HEK293T (cell line): ENCODE measurements around the gene IL18R1.

ENCODE experiments used
- CTCF ChIA-PET: fragments of 350-600 bp; formaldehyde crosslinking; extraction: SDS; loops from one replicate; lab custom pipeline; 2021; ENCODE audit warnings: antibody characterized with exemption, inconsistent platforms; lab: Yijun Ruan, JAX
- POLR2A ChIA-PET: fragments of 350-600 bp; formaldehyde crosslinking; extraction: SDS; loops from one replicate; lab custom pipeline; 2020; ENCODE audit warnings: antibody characterized with exemption, inconsistent platforms; lab: Yijun Ruan, JAX
- DNase-seq: peaks from one replicate; pipeline ENCODE4 v3.0.0; 2012; ENCODE audit warnings: mixed read lengths; ENCODE audit errors: extremely low spot score
- ARNT ChIP-seq: fragments of 450-650 bp; IDR thresholded peaks from 2 replicates; pipeline ENCODE4 v1.6.1; 2017; ENCODE audit warnings: mild to moderate bottlenecking
- BHLHE40 ChIP-seq: fragments of 450-650 bp; IDR thresholded peaks from 2 replicates; pipeline ENCODE4 v1.6.1; 2016; ENCODE audit warnings: mild to moderate bottlenecking, moderate library complexity, borderline replicate concordance
- CTBP1 ChIP-seq: fragments of 450-650 bp; IDR thresholded peaks from 2 replicates; pipeline ENCODE4 v1.6.1; 2016; ENCODE audit warnings: borderline replicate concordance
- ELF4 ChIP-seq: fragments of 450-650 bp; IDR thresholded peaks from 2 replicates; pipeline ENCODE4 v1.6.1; 2017; ENCODE audit warnings: antibody characterized with exemption
- FOXA1 ChIP-seq: fragments of 450-650 bp; IDR thresholded peaks from 2 replicates; pipeline ENCODE4 v1.6.1; 2016; ENCODE audit warnings: mild to moderate bottlenecking
- FOXK2 ChIP-seq: fragments of 450-650 bp; IDR thresholded peaks from 2 replicates; pipeline ENCODE4 v1.6.1; 2016; ENCODE audit warnings: mild to moderate bottlenecking
- FOXM1 ChIP-seq: fragments of 450-650 bp; IDR thresholded peaks from 2 replicates; pipeline ENCODE4 v1.6.1; 2017; ENCODE audit warnings: mild to moderate bottlenecking, borderline replicate concordance
- HDGF ChIP-seq: fragments of 450-650 bp; IDR thresholded peaks from 2 replicates; pipeline ENCODE4 v1.6.1; 2017; ENCODE audit warnings: antibody characterized with exemption, borderline replicate concordance
- L3MBTL2 ChIP-seq: fragments of 450-650 bp; conservative IDR thresholded peaks from 2 replicates; pipeline ENCODE4 v1.6.1; 2016; ENCODE audit warnings: mild to moderate bottlenecking
- LEF1 ChIP-seq: fragments of 450-650 bp; IDR thresholded peaks from 2 replicates; pipeline ENCODE4 v1.6.1; 2017; ENCODE audit warnings: mild to moderate bottlenecking, borderline replicate concordance
- NFRKB ChIP-seq: fragments of 450-650 bp; IDR thresholded peaks from 2 replicates; pipeline ENCODE4 v1.6.1; 2016; ENCODE audit warnings: mild to moderate bottlenecking, moderate library complexity
- PKNOX1 ChIP-seq: fragments of 450-650 bp; IDR thresholded peaks from 2 replicates; pipeline ENCODE4 v1.6.1; 2016
- SP1 ChIP-seq: fragments of 450-650 bp; IDR thresholded peaks from 2 replicates; pipeline ENCODE4 v1.6.1; 2017
- SUZ12 ChIP-seq: fragments of 450-650 bp; IDR thresholded peaks from 2 replicates; pipeline ENCODE4 v1.6.1; 2016; ENCODE audit warnings: mild to moderate bottlenecking
- TARDBP ChIP-seq: fragments of 450-650 bp; IDR thresholded peaks from 2 replicates; pipeline ENCODE4 v1.6.1; 2016
- ZNF384 ChIP-seq: fragments of 450-650 bp; IDR thresholded peaks from 2 replicates; pipeline ENCODE4 v1.6.1; 2016

The IL18R1 gene

GRCh38 chr2:102386867-102387541 lies 31.4 kb downstream of the IL18R1 start:
- CTCF ChIA-PET = no interaction called here
- TF ChIP-seq LEF1 = no peak
- no peak for TF ChIP-seq TARDBP
- TF ChIP-seq NFRKB = no peak
- TF ChIP-seq PKNOX1 = no peak
- TF ChIP-seq FOXA1 = no peak
- no peak for TF ChIP-seq L3MBTL2
- no peak for TF ChIP-seq FOXK2
- TF ChIP-seq FOXM1 = no peak
- TF ChIP-seq ELF4 = no peak
- TF ChIP-seq SP1 = no peak
- no peak for TF ChIP-seq CTBP1
- no peak for TF ChIP-seq BHLHE40
- POLR2A ChIA-PET = no interaction called here
- no peak for DNase-seq

DNA sequence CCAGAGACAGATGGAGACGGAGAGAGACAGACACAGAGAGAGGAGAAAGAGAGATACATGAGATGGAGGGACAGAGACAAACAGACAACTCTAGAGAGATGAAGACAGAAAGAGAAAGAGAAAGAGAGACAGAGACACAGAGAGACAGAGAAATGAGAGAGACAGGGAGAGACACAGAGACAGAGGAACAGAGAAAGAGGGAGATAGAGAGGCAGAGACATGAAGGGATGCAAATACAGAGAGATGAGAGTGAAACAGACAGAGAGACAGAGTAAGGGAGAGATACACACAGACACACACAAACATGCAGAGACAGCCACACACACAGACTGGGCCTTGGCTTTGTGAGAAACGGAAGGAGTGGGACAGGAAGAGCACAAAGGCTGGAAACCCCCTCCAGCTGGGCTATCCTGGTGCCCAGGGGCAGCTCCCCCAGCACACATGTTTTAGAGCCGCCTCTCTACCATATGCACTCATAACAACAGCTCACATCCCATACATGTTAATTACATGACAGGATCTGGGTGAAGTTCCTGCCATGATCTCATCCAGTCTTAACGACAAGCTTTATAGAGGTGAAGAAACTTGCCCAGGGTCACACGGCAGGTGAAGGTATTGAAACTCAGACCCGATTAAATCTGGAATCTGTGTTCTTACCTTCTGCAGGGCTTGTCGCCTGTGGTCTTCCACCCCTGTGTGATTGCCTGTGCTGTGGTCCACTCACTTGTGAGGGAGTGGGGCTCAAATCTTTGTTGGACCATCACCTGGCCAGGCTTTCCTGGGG lies 32.4 kb downstream of the IL18R1 start:
- ChIA-PET POLR2A (no interaction called here), CTCF (no interaction called here)
- no peak for TF ChIP-seq ELF4
- no peak for TF ChIP-seq PKNOX1
- TF ChIP-seq CTBP1 = no peak
- no peak for TF ChIP-seq ZNF384
- TF ChIP-seq FOXK2 = no peak
- TF ChIP-seq BHLHE40 = no peak
- TF ChIP-seq NFRKB = no peak
- no peak for TF ChIP-seq ARNT
- TF ChIP-seq HDGF = no peak
- TF ChIP-seq SP1 = no peak
- no peak for TF ChIP-seq FOXM1
- no peak for TF ChIP-seq TARDBP
- no peak for TF ChIP-seq FOXA1
- no peak for TF ChIP-seq SUZ12
- TF ChIP-seq L3MBTL2 = no peak
- TF ChIP-seq LEF1 = no peak
- no peak for DNase-seq

DNA sequence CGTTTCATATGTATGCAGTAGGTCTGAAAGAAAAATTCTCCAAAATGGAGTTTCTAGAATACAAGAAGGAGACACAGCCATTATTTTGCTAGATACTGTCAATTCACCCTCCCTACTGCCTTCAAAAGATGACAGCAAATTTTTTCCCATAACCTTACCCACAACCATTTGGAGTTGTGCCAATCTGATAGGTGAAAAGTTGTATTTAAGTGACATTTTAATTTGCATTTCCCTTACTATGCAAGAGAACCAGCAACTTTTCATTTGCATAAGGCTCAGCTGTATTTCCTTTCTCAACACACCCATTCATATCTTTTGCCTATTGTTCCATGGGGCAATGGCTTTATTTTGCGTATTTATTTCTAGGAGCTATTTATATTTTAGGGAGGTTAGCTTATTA lies 36.0 kb downstream of the IL18R1 start:
- TF ChIP-seq PKNOX1 = no peak
- no peak for TF ChIP-seq CTBP1
- no peak for TF ChIP-seq LEF1
- no peak for TF ChIP-seq ELF4
- no peak for TF ChIP-seq FOXK2
- TF ChIP-seq SP1 = no peak
- no peak for TF ChIP-seq TARDBP
- TF ChIP-seq HDGF = no peak
- no peak for TF ChIP-seq SUZ12
- no peak for TF ChIP-seq ARNT
- TF ChIP-seq NFRKB = no peak
- no peak for TF ChIP-seq FOXA1
- TF ChIP-seq BHLHE40 = no peak
- ChIA-PET CTCF (interaction anchor here (0.7 kb wide), 1 partner anchor 385 kb away, joined by 3 read pairs; no protein-coding TSS in a partner anchor), POLR2A (no interaction called here)
- no peak for DNase-seq

DNA sequence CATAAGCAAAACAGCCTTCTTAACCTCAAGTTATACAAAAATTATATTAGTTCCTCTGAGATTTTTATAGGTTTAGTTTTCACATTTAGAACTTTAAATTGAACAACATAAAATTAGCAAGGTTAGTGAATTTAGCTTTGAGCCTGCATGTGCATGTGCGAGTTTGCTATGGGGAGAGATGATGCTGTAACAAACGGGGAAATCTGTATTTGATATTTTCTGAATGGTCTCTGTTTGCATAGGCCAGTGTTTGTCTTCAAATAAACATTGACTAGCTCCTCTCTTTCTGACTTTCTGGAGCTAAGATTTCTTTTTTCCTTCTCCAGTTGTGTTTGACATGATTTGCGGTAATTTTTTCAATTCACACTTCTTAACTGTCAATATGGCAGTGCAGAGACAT lies 36.5 kb downstream of the IL18R1 start:
- ChIA-PET POLR2A (no interaction called here), CTCF (interaction anchor here (0.7 kb wide), 1 partner anchor 386 kb away, joined by 3 read pairs; no protein-coding TSS in a partner anchor)
- no peak for TF ChIP-seq LEF1
- no peak for TF ChIP-seq FOXK2
- no peak for TF ChIP-seq HDGF
- TF ChIP-seq ARNT = no peak
- TF ChIP-seq CTBP1 = no peak
- no peak for TF ChIP-seq BHLHE40
- no peak for TF ChIP-seq FOXM1
- no peak for TF ChIP-seq NFRKB
- TF ChIP-seq TARDBP = no peak
- no peak for TF ChIP-seq FOXA1
- TF ChIP-seq ELF4 = no peak

GRCh38 chr2:102392942-102393341 lies 37.3 kb downstream of the IL18R1 start:
- no peak for TF ChIP-seq FOXK2
- TF ChIP-seq FOXM1 = no peak
- no peak for TF ChIP-seq NFRKB
- TF ChIP-seq PKNOX1 = no peak
- no peak for TF ChIP-seq BHLHE40
- no peak for TF ChIP-seq ELF4
- TF ChIP-seq CTBP1 = no peak
- no peak for TF ChIP-seq ARNT
- no peak for TF ChIP-seq FOXA1
- TF ChIP-seq SP1 = no peak
- TF ChIP-seq HDGF = no peak
- TF ChIP-seq SUZ12 = no peak
- TF ChIP-seq LEF1 = no peak
- TF ChIP-seq TARDBP = no peak
- no peak for TF ChIP-seq L3MBTL2
- TF ChIP-seq ZNF384 = no peak
- no peak for DNase-seq
- POLR2A ChIA-PET = no interaction called here
- CTCF ChIA-PET = no interaction called here

More for the DNA sequence above, 36.5 kb downstream of the IL18R1 start:
- no peak for DNase-seq
